A673 (cell line): ENCODE data around the gene FTO. TPM values are rescaled to one million over a fixed set of nuclear protein-coding genes. Genes with fewer than 3 reads are reported as not detected.

Experiments used
- BruUV-seq: library from RNA; stranded (reverse); fragments of 400-500 nt; replicated peaks from 2 replicates; lab custom pipeline; 2021; lab: Mats Ljungman, UMichigan
- CTCF ChIA-PET: fragments of 300-600 bp; sonication (Branson Sonifier 250); formaldehyde crosslinking; loops from one replicate; lab custom pipeline; 2022; ENCODE audit warnings: antibody characterized with exemption; lab: Charles Lee
- POLR2A ChIA-PET: fragments of 300-600 bp; sonication (Branson Sonifier 250); formaldehyde crosslinking; loops from one replicate; lab custom pipeline; 2022; ENCODE audit warnings: antibody characterized with exemption; ENCODE audit not compliant: low non-redundant PET; lab: Charles Lee
- DNase-seq: peaks from one replicate; pipeline ENCODE4 v3.0.0-alpha.2; 2015; ENCODE audit warnings: low spot score
- H3K27ac ChIP-seq: fragments of 200-600 bp; sonication (generic); 2 replicates; pipeline ENCODE4 v1.5.1; 2016; ENCODE audit warnings: mixed run types, low read depth, mild to moderate bottlenecking, mixed read lengths, antibody characterized with exemption, low read length; ENCODE audit not compliant: poor library complexity, severe bottlenecking
- H3K27me3 ChIP-seq: fragments of 200-600 bp; sonication (generic); replicated peaks from 2 replicates; pipeline ENCODE4 v1.6.1; 2017; ENCODE audit warnings: mixed run types, low read depth, mild to moderate bottlenecking, mixed read lengths, antibody characterized with exemption, low read length; ENCODE audit not compliant: insufficient read depth, poor library complexity
- H3K36me3 ChIP-seq: fragments of 200-600 bp; sonication (generic); 2 replicates; pipeline ENCODE4 v1.6.1; 2016; ENCODE audit warnings: mixed run types, mild to moderate bottlenecking, mixed read lengths, antibody characterized with exemption, low read length; ENCODE audit not compliant: insufficient read depth, poor library complexity, severe bottlenecking
- H3K4me1 ChIP-seq: fragments of 200-600 bp; sonication (generic); 2 replicates; pipeline ENCODE4 v1.6.1; 2017; ENCODE audit warnings: mixed run types, mild to moderate bottlenecking, mixed read lengths, antibody characterized with exemption, low read length; ENCODE audit not compliant: insufficient read depth, poor library complexity, severe bottlenecking
- H3K4me3 ChIP-seq: fragments of 200-600 bp; sonication (generic); 2 replicates; pipeline ENCODE4 v1.5.1; 2016; ENCODE audit warnings: low read depth, mixed run types, mild to moderate bottlenecking, mixed read lengths, low read length; ENCODE audit not compliant: poor library complexity, severe bottlenecking
- H3K9me3 ChIP-seq: fragments of 200-600 bp; sonication (generic); 2 replicates; pipeline ENCODE4 v1.6.1; 2016; ENCODE audit warnings: mixed run types, low read depth, mild to moderate bottlenecking, mixed read lengths, antibody characterized with exemption, low read length; ENCODE audit not compliant: poor library complexity, severe bottlenecking
- EZH2 ChIP-seq: fragments of 200-600 bp; sonication (generic); IDR thresholded peaks from 2 replicates; pipeline ENCODE4 v1.6.1; 2017; ENCODE audit warnings: borderline replicate concordance, low read depth, mild to moderate bottlenecking, mixed read lengths, antibody characterized with exemption, low read length; ENCODE audit not compliant: poor library complexity, severe bottlenecking
- intact Hi-C: fragments of 100-400 bp; cut with micrococcal nuclease; formaldehyde crosslinking; loops from one replicate; pipeline ENCODE4 v1.10.0; 2022; ENCODE audit not compliant: unreplicated experiment
- total RNA-seq: library from RNA; stranded (reverse); gene quantifications from 2 replicates; pipeline ENCODE4 v1.2.3, GENCODE V29; 2021
- TF ChIP-seq, protein P1 (sequence below): fragments of 300-800, 200-600 bp; sonication (generic); conservative IDR thresholded peaks from 2 replicates; pipeline ENCODE4 v1.5.1; 2017; ENCODE audit warnings: low read depth, mild to moderate bottlenecking, antibody characterized with exemption, low read length, moderate library complexity, mixed read lengths

Gene FTO
- total RNA-seq, 1 experiment from 2014 or later: 73.4 TPM

DNA sequence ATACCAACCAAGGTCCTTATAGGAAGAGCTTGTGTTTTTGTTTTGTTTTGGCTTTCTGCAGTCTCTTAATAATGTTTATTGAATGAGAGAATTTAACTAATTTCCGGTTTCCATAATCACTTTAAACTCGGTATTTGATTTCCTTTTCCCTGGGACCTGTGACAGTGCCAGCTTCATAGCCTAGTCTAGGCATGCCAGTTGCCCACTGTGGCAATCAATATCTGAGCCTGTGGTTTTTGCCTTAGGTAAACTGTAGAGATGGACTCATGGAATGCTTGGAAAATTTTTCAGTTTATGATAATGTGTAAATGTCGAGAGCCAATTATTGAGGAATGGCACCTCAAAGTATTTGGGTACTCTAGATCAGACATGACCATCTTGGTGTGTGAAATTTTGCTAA, 78.2 kb downstream of the FTO start:
- Histone ChIP-seq H3K4me1 (peaks cover 26% of the 10 kb centered on the region), H3K9me3 (no peaks in the 10 kb centered on the region), H3K27me3 (no peaks in the 10 kb centered on the region), H3K27ac (no peak overlapping the region), H3K36me3 (no peaks in the 10 kb centered on the region), H3K4me3 (no peak overlapping the region)
- DNase-seq: no peak
- ChIA-PET CTCF (no interaction called here), POLR2A (no interaction called here)
- intact Hi-C loops: no loop called here
- TF ChIP-seq, protein P1, sequence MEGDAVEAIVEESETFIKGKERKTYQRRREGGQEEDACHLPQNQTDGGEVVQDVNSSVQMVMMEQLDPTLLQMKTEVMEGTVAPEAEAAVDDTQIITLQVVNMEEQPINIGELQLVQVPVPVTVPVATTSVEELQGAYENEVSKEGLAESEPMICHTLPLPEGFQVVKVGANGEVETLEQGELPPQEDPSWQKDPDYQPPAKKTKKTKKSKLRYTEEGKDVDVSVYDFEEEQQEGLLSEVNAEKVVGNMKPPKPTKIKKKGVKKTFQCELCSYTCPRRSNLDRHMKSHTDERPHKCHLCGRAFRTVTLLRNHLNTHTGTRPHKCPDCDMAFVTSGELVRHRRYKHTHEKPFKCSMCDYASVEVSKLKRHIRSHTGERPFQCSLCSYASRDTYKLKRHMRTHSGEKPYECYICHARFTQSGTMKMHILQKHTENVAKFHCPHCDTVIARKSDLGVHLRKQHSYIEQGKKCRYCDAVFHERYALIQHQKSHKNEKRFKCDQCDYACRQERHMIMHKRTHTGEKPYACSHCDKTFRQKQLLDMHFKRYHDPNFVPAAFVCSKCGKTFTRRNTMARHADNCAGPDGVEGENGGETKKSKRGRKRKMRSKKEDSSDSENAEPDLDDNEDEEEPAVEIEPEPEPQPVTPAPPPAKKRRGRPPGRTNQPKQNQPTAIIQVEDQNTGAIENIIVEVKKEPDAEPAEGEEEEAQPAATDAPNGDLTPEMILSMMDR: no peak
- TF ChIP-seq EZH2: no peak
- BruUV-seq: no TSS peak

DNA sequence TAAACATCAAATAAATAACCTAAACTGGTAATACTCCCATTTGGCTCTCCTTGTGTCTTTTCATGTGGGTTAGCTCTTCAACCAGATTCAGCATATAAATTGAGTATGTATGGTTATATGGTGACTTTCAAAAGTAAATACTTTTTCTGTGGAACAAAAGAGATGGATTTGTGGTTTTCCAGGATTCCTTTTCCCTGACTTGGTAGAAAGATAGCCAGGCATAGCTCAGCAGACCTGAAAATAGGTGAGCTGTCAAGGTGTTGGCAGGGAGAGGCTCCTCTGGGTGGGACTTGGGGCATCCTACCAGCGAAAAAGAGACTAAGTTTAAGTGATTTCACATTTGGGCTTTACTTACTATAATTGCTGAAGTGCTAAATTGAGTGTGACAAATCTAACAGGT, 80.3 kb downstream of the FTO start:
- no TSS peak for BruUV-seq
- ChIA-PET POLR2A (no interaction called here), CTCF (no interaction called here)
- Histone ChIP-seq H3K27ac (no peak overlapping the region), H3K4me3 (no peak overlapping the region), H3K9me3 (no peaks in the 10 kb centered on the region), H3K27me3 (no peaks in the 10 kb centered on the region), H3K36me3 (no peaks in the 10 kb centered on the region), H3K4me1 (peaks cover 14% of the 10 kb centered on the region)
- intact Hi-C loops: no loop called here
- no peak for TF ChIP-seq EZH2
- TF ChIP-seq, protein P1: no peak
- DNase-seq: no peak

DNA sequence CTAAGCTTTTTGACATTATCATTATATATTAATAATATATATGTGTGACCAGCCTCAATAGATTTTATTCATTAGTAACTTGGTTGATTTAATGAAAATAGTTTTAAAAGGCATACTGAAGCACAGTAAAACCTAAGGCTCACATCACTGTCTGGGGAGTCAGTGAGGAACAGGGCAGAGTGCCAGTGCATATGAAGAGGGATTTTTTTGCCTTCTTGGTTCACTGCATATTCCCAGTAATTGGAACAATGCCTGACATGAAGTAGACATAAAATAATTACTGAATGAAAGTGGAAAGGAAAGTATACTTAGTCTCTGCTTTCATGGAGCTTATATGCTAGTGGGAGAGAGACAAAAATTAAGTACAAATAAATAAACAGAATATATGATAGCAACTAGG, 81.1 kb downstream of the FTO start:
- intact Hi-C loops: no loop called here
- DNase-seq: peak; percentile 38
- H3K9me3 ChIP-seq: no peaks in the 10 kb centered on the region

More for the DNA sequence above, 81.1 kb downstream of the FTO start:
- no peak overlapping the region for H3K4me3 ChIP-seq
- no peaks in the 10 kb centered on the region for H3K27me3 ChIP-seq
- no TSS peak for BruUV-seq
- ChIA-PET CTCF (no interaction called here), POLR2A (no interaction called here)
- no peak overlapping the region for H3K27ac ChIP-seq
- peaks cover 12% of the 10 kb centered on the region for H3K4me1 ChIP-seq
- no peaks in the 10 kb centered on the region for H3K36me3 ChIP-seq
- TF ChIP-seq, protein P1: no peak
- TF ChIP-seq EZH2: no peak
